ENCODE data around the gene UBE2M.

DNA sequence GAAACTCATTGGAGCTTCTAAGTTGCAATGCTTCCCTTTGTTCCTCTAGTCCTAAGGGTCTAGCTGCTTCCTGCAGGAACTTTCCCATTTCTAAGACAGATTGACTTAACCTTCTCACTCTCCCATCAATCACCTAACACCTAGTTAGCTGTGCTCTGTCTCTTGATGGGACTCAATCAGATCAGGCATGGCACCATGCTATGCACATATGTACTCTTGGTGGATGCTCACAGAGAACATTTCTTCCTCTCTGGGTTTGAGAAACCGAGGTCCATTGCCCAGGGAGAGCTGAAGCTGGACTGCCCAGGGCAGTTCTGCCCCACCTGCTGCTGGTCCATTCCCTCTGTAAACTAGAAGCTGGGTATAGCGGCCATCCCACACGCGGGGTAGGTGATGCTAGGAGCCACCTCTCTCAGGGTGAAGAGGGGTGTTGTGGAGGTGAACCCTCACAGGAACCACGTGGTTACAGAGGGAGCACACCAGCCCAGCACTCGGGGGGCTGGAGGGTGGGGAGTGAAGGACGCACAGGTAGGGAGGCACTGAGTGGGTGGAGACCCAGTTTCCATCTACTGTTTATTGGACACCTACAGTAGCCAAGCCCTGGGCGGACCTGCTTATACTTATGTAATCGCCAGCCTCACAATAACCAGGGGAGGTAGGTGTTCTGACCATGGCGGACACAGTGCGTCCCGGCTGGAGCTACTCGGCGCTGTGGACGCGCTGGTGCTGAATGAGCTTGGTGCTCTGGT lies 3.1 kb upstream of the UBE2M start:
- TF ChIP-seq GATA3 (IDR thresholded peaks at IDR 0.05; ENCODE audit: low read depth, low read length) = no peak
- TF ChIP-seq GATA2 (IDR thresholded peaks at IDR 0.05; ENCODE audit: low read depth, low read length) = no peak
